Karpas-422 (cell line): ENCODE data around the gene IL6ST. TPM values are rescaled to one million over a fixed set of nuclear protein-coding genes. Genes with fewer than 3 reads are reported as not detected.

Source experiments
- DNase-seq: peaks from one replicate; pipeline ENCODE4 v3.0.0-alpha.2; 2015
- H2AFZ ChIP-seq: fragments of 200-600 bp; sonication (generic); 2 replicates; pipeline ENCODE4 v1.6.1; 2014; ENCODE audit warnings: antibody characterized with exemption, low read length, mixed read lengths
- H3K27ac ChIP-seq: fragments of 200-600 bp; sonication (generic); 2 replicates; pipeline ENCODE4 v1.5.1; 2014; ENCODE audit warnings: mild to moderate bottlenecking, low read length, moderate library complexity
- H3K27me3 ChIP-seq: fragments of 200-600 bp; sonication (generic); 2 replicates; pipeline ENCODE4 v1.6.1; 2014; ENCODE audit warnings: low read length, mixed read lengths
- H3K36me3 ChIP-seq: fragments of 200-600 bp; sonication (generic); 2 replicates; pipeline ENCODE4 v1.6.1; 2014; ENCODE audit warnings: low read length, mixed read lengths; ENCODE audit not compliant: insufficient read depth
- H3K4me1 ChIP-seq: fragments of 200-600 bp; sonication (generic); 2 replicates; pipeline ENCODE4 v1.6.1; 2014; ENCODE audit warnings: mild to moderate bottlenecking, low read length, mixed read lengths
- H3K4me2 ChIP-seq: fragments of 200-600 bp; sonication (generic); 2 replicates; pipeline ENCODE4 v1.6.1; 2014; ENCODE audit warnings: low read length, low read depth, mild to moderate bottlenecking; ENCODE audit not compliant: poor library complexity, severe bottlenecking
- H3K4me3 ChIP-seq: fragments of 200-600 bp; sonication (generic); 2 replicates; pipeline ENCODE4 v1.5.1; 2014; ENCODE audit warnings: mild to moderate bottlenecking, antibody characterized with exemption, low read length, mixed read lengths
- H3K79me2 ChIP-seq: fragments of 200-600 bp; sonication (generic); 2 replicates; pipeline ENCODE4 v1.6.1; 2014; ENCODE audit warnings: mild to moderate bottlenecking, low read length, mixed read lengths
- H3K9ac ChIP-seq: fragments of 200-600 bp; sonication (generic); 2 replicates; pipeline ENCODE4 v1.6.0; 2014; ENCODE audit warnings: low read length
- H3K9me2 ChIP-seq: fragments of 200-600 bp; sonication (generic), shearing (Covaris generic); replicated peaks from 2 replicates; pipeline ENCODE4 v1.6.0; 2014; ENCODE audit warnings: mild to moderate bottlenecking, low read length, moderate library complexity; ENCODE audit not compliant: insufficient read depth
- H3K9me3 ChIP-seq: fragments of 300-700, 200-600 bp; sonication (generic); 2 replicates; pipeline ENCODE4 v1.6.1; 2014; ENCODE audit warnings: low read length, mixed read lengths
- H4K20me1 ChIP-seq: fragments of 200-600 bp; sonication (generic); 2 replicates; pipeline ENCODE4 v1.6.1; 2014; ENCODE audit warnings: mild to moderate bottlenecking, antibody characterized with exemption, low read length, low read depth; ENCODE audit not compliant: insufficient read depth
- total RNA-seq: library from RNA; depleted of rRNA; stranded (reverse); fragments of >200 nt; shearing (Covaris generic); gene quantifications from 2 replicates; pipeline ENCODE4 v1.2.3, GENCODE V29; 2014; ENCODE audit warnings: low replicate concordance

The IL6ST gene
- total RNA-seq, 1 experiment from 2014 or later: 1.5 TPM

GRCh38 chr5:55900068-55900467 is 94.7 kb downstream of the IL6ST start:
- H3K9me3 ChIP-seq: no peaks in the 10 kb centered on the region
- no peaks in the 10 kb centered on the region for H3K9me2 ChIP-seq
- H3K36me3 ChIP-seq: no peaks in the 10 kb centered on the region
- no peaks in the 10 kb centered on the region for H4K20me1 ChIP-seq
- H3K27ac ChIP-seq: no peak overlapping the region
- H3K4me2 ChIP-seq: no peak overlapping the region
- no peak overlapping the region for H3K9ac ChIP-seq
- H3K4me3 ChIP-seq: no peak overlapping the region
- H3K79me2 ChIP-seq: no peaks in the 10 kb centered on the region
- H3K27me3 ChIP-seq: no peaks in the 10 kb centered on the region
- no peak overlapping the region for H2AFZ ChIP-seq
- H3K4me1 ChIP-seq: no peaks in the 10 kb centered on the region
- no peak for DNase-seq

GRCh38 chr5:55899344-55899743 is 95.4 kb downstream of the IL6ST start:
- Histone ChIP-seq H3K9ac (no peak overlapping the region), H3K27me3 (no peaks in the 10 kb centered on the region), H4K20me1 (no peaks in the 10 kb centered on the region), H2AFZ (no peak overlapping the region), H3K4me3 (no peak overlapping the region), H3K79me2 (no peaks in the 10 kb centered on the region), H3K4me1 (no peaks in the 10 kb centered on the region), H3K9me3 (no peaks in the 10 kb centered on the region), H3K4me2 (no peak overlapping the region), H3K27ac (no peak overlapping the region), H3K36me3 (no peaks in the 10 kb centered on the region), H3K9me2 (no peaks in the 10 kb centered on the region)
- DNase-seq: no peak

- no peaks in the 10 kb centered on the region for H3K9me3 ChIP-seq
- H3K4me3 ChIP-seq: no peak overlapping the region
- no peak overlapping the region for H2AFZ ChIP-seq
- no peak overlapping the region for H3K27ac ChIP-seq
- no peaks in the 10 kb centered on the region for H3K27me3 ChIP-seq
- no peaks in the 10 kb centered on the region for H3K79me2 ChIP-seq
- H3K9me2 ChIP-seq: no peaks in the 10 kb centered on the region
- no peaks in the 10 kb centered on the region for H3K36me3 ChIP-seq
- H3K9ac ChIP-seq: no peak overlapping the region
- H3K4me1 ChIP-seq: no peaks in the 10 kb centered on the region
- no peak overlapping the region for H3K4me2 ChIP-seq
- H4K20me1 ChIP-seq: no peaks in the 10 kb centered on the region
- no peak for DNase-seq
These were observed 96.9 kb downstream of the IL6ST start for GRCh38 chr5:55897905-55898304.

DNA sequence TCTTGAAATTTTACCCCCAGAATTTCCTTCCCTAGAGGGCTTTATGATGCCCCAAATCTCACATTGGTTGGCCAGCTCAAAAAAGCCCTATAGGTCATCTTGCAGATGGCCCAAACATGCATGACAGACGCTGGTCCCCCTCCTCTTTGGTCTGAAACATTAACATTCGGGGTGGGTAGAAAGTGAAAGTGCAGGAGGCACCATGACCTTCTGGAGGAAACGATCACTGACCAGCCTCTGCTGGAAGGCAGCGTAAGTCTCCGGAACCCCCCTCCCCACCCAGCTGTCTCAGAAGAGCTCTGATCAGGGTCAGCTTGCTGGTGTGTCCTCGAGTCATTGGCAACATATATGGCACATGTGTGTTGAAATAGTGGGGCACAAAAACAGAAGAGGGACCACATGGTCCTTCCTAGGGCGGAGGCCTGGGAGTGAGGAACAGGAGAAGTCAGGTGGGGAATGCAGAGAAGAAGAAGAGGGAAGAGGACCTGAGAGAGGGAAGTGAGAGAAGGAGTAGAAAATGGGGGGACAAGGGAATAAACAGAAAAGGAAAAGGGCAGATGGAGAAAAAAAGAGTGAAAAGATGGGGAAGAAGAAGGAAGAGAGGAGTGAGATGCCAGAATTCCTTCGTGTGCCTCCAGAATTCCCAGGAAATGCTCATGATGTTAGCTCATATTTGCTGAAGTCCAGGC is 97.4 kb downstream of the IL6ST start:
- no peaks in the 10 kb centered on the region for H3K9me2 ChIP-seq
- no peaks in the 10 kb centered on the region for H3K79me2 ChIP-seq
- no peak overlapping the region for H2AFZ ChIP-seq
- H3K27ac ChIP-seq: no peak overlapping the region
- DNase-seq: no peak
- no peaks in the 10 kb centered on the region for H3K36me3 ChIP-seq
- H3K9me3 ChIP-seq: no peaks in the 10 kb centered on the region
- no peaks in the 10 kb centered on the region for H3K27me3 ChIP-seq
- no peak overlapping the region for H3K4me3 ChIP-seq
- H3K9ac ChIP-seq: no peak overlapping the region
- no peaks in the 10 kb centered on the region for H4K20me1 ChIP-seq
- H3K4me2 ChIP-seq: no peak overlapping the region
- H3K4me1 ChIP-seq: no peaks in the 10 kb centered on the region

DNA sequence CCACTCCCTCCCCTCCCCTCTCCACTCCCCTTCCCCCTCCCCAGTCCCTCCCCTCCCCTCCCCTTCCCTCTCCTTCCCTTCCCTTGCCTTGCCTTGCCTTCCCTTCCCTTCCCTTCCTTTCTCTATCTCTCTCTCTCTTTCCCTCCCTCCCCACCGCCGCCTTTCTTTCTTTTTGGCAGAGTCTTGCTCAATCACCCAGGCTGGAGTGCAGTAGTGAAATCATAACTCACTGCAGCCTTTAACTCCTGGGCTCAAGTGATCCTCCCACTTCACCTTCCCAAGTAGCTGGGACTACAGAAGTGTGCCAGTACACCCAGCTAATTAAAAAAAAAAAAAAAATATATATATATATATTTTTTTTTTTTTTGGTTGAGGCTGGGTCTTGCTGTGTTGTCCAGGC is 98.1 kb downstream of the IL6ST start:
- no peak overlapping the region for H3K27ac ChIP-seq
- no peaks in the 10 kb centered on the region for H3K9me2 ChIP-seq
- no peak overlapping the region for H3K4me3 ChIP-seq
- H3K9ac ChIP-seq: no peak overlapping the region
- no peaks in the 10 kb centered on the region for H3K4me1 ChIP-seq
- H3K9me3 ChIP-seq: no peaks in the 10 kb centered on the region
- H3K4me2 ChIP-seq: no peak overlapping the region
- no peaks in the 10 kb centered on the region for H3K36me3 ChIP-seq
- no peaks in the 10 kb centered on the region for H3K27me3 ChIP-seq
- no peaks in the 10 kb centered on the region for H4K20me1 ChIP-seq
- no peak for DNase-seq
- H2AFZ ChIP-seq: no peak overlapping the region
- H3K79me2 ChIP-seq: no peaks in the 10 kb centered on the region

DNA sequence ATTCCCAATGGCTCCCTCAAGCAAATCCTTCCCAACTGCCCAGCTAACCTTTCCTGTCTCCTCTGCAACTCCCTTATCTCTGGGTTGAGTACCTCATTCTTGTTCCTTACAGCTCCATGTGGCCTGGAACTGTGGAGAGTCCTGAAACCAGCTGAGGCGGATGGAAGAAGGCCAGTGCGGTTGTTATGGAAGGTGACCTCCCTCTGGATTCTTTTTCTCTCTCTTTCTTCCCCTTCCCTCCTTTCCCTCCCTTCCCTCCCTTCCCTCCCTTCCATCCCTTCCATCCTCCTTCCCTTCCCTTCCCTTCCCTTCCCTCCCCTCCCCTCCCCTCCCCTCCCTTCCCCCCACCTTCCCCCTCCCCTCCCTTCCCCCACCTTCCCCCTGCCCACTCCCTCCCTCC is 98.5 kb downstream of the IL6ST start:
- Histone ChIP-seq H3K4me1 (no peaks in the 10 kb centered on the region), H3K9me3 (no peaks in the 10 kb centered on the region), H3K27ac (no peak overlapping the region), H3K27me3 (no peaks in the 10 kb centered on the region), H3K4me3 (no peak overlapping the region), H3K4me2 (no peak overlapping the region), H4K20me1 (no peaks in the 10 kb centered on the region), H3K36me3 (no peaks in the 10 kb centered on the region), H3K9me2 (no peaks in the 10 kb centered on the region), H3K79me2 (no peaks in the 10 kb centered on the region), H2AFZ (no peak overlapping the region), H3K9ac (no peak overlapping the region)
- DNase-seq: no peak

GRCh38 chr5:55895346-55895745 is 99.4 kb downstream of the IL6ST start:
- no peak overlapping the region for H3K27ac ChIP-seq
- no peaks in the 10 kb centered on the region for H3K4me1 ChIP-seq
- H3K9me3 ChIP-seq: no peaks in the 10 kb centered on the region
- no peak for DNase-seq
- H3K79me2 ChIP-seq: no peaks in the 10 kb centered on the region
- H3K27me3 ChIP-seq: no peaks in the 10 kb centered on the region
- H3K36me3 ChIP-seq: no peaks in the 10 kb centered on the region
- H3K4me3 ChIP-seq: no peak overlapping the region
- no peaks in the 10 kb centered on the region for H4K20me1 ChIP-seq
- H3K4me2 ChIP-seq: no peak overlapping the region
- no peak overlapping the region for H2AFZ ChIP-seq
- no peaks in the 10 kb centered on the region for H3K9me2 ChIP-seq
- H3K9ac ChIP-seq: no peak overlapping the region

DNA sequence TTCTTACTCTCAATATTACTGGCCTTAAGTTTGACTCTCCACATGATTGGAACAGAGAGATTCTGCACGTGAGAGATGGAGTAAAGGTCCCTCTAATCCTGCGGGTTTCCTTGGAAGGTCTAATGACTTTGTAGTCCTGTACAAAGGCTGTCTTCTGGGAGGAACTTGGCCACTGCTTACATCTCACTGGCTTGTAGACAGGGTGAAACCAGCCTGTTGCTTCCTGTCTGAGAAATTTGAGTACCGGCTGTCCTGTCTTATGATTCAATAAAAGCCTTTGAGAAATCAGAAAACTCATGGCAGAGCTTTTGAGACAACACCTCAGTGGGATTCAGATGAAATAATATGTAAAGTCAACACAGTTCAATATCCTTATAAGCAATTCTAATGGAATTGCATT is 100.6 kb downstream of the IL6ST start:
- H3K27me3 ChIP-seq: no peaks in the 10 kb centered on the region
- H3K27ac ChIP-seq: no peak overlapping the region
- no peaks in the 10 kb centered on the region for H4K20me1 ChIP-seq
- no peaks in the 10 kb centered on the region for H3K4me1 ChIP-seq
- no peaks in the 10 kb centered on the region for H3K9me3 ChIP-seq
- no peak overlapping the region for H3K9ac ChIP-seq
- H2AFZ ChIP-seq: no peak overlapping the region
- no peak overlapping the region for H3K4me2 ChIP-seq
- DNase-seq: no peak
- H3K4me3 ChIP-seq: no peak overlapping the region
- H3K9me2 ChIP-seq: no peaks in the 10 kb centered on the region
- no peaks in the 10 kb centered on the region for H3K36me3 ChIP-seq
- no peaks in the 10 kb centered on the region for H3K79me2 ChIP-seq

- Histone ChIP-seq H3K9me2 (no peaks in the 10 kb centered on the region), H3K27me3 (no peaks in the 10 kb centered on the region), H3K9me3 (no peaks in the 10 kb centered on the region), H3K4me3 (no peak overlapping the region), H3K4me2 (no peak overlapping the region), H3K79me2 (no peaks in the 10 kb centered on the region), H2AFZ (no peak overlapping the region), H3K36me3 (no peaks in the 10 kb centered on the region), H4K20me1 (no peaks in the 10 kb centered on the region), H3K9ac (no peak overlapping the region), H3K4me1 (no peaks in the 10 kb centered on the region), H3K27ac (no peak overlapping the region)
- no peak for DNase-seq
These were observed 102.3 kb downstream of the IL6ST start for GRCh38 chr5:55892479-55892878.
